Suprapubic skin (tissue), 3 donors: Measurements from ENCODE around the gene DNMT3A.

Experiments
- POLR2A ChIP-seq, 2 donors: fragments of 450-650 bp; IDR thresholded peaks; one replicate each; pipeline ENCODE4 v1.6.1; 2017; ENCODE audit warnings: antibody characterized with exemption in 2 of 2, mild to moderate bottlenecking in 2 of 2, moderate library complexity in 2 of 2
- TF ChIP-seq, protein P1 (sequence below), 2 donors: fragments of 200-600 bp in 1 of 2; fragments of 450-650 bp in 1 of 2; sonication (generic) in 1 of 2; IDR thresholded peaks; one replicate each; pipeline ENCODE4 v1.5.1; 2016 to 2019; ENCODE audit warnings: antibody characterized with exemption in 2 of 2, mild to moderate bottlenecking in 1 of 2, moderate library complexity in 1 of 2

DNA sequence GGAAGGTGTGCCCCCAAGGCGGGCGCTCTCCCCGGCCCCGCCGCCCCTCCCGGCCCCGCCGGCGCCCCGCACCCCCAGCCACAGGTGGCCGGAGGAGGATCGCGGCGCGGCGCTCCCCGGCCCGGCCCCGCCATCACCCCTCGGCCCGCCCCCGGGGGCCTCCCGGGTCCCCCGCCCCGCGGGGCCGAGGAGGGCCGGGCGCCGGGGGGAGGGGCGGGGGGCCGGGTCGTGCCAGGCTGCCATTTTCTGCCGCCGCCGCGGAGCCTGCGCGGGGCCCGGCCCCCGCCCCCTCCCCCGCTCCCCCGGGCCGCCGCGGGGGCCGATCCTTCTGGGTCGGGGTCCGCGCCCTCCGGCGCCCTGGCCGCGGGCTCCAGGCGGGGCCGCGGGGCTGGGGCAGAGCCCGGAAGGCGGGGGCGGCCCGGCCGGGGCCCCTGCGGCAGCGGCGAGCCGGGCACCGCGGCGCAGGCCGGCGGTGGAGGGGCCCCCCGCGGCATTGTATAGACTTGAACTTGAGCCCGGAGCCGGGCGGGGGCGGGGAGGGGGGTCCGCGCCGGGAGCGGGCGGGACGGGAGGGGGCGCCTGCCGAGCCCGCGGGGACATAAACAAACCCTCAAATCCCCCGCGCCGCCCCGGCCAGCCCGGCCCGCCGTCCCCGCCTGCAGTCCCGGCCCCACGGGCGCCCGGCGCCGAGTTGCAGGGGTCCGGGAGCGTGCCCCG, 556 bp downstream of the DNMT3A start:
- TF ChIP-seq, protein P1, sequence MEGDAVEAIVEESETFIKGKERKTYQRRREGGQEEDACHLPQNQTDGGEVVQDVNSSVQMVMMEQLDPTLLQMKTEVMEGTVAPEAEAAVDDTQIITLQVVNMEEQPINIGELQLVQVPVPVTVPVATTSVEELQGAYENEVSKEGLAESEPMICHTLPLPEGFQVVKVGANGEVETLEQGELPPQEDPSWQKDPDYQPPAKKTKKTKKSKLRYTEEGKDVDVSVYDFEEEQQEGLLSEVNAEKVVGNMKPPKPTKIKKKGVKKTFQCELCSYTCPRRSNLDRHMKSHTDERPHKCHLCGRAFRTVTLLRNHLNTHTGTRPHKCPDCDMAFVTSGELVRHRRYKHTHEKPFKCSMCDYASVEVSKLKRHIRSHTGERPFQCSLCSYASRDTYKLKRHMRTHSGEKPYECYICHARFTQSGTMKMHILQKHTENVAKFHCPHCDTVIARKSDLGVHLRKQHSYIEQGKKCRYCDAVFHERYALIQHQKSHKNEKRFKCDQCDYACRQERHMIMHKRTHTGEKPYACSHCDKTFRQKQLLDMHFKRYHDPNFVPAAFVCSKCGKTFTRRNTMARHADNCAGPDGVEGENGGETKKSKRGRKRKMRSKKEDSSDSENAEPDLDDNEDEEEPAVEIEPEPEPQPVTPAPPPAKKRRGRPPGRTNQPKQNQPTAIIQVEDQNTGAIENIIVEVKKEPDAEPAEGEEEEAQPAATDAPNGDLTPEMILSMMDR (IDR thresholded peaks at IDR 0.05): no peak
- TF ChIP-seq POLR2A (IDR thresholded peaks at IDR 0.05): no peak
